Amygdala (tissue), 56 donors: Measurements from ENCODE around the gene PTH2R.
"Not testable (repeated sequence)": the region's sequence is repeated elsewhere in the genome, so short reads cannot be mapped to it uniquely, and the experiment has no call there.

Source experiments
- DNase-seq, 56 donors: peaks; one replicate each; lab custom pipeline; 2025; lab: John Stamatoyannopoulos, UW

The PTH2R gene

DNA sequence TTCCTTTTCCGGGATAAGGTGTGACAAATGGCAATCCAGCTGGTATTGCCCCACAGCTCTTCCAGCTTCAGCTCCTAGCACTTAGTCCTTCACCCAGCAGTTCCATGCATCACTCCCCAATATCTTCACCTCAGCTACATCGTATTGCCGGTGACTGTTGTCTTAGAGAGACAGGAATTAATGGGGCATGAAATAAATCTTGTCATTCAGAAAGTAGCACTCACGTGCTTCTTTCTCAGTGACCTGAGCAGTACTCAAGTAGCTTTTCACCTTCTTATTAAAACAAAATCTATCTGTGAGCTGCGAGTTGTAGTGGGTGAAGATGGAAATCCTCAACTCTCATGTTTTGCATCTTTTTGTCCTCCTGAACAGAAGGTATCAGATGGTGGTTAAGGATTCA, 72.8 kb downstream of the PTH2R start:
- DNase-seq: no peak

- DNase-seq: not testable (repeated sequence)
These were observed 75.4 kb downstream of the PTH2R start for GRCh38 chr2:208481945-208482344.

DNA sequence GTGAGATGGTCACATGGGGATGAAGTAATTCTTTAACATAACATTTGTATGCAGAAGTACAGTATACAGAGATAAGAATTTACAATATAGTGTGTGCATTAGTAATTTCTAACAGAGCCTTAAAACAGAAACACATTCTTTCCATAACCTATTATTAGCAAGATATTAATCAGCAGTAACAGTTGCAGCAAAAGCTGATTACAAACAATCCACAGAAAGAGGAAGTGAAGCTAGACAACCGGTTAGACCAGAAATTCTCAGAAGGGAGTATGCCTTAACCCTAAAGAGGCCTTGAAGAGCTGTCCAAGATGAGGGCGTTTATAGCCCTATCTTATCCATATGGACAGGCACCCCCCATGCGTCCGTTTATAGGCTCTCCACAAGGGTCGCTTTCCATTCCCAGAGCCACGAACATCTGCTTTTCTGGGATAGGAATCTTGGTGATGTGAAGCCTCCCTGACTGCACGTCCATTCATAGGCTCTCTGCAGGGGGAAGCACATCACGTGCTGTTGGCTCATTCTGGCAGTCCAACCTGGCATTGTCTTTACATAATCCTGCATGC, 75.9 kb downstream of the PTH2R start:
- not testable (repeated sequence) for DNase-seq

GRCh38 chr2:208485390-208485789, 78.8 kb downstream of the PTH2R start:
- no peak for DNase-seq

DNA sequence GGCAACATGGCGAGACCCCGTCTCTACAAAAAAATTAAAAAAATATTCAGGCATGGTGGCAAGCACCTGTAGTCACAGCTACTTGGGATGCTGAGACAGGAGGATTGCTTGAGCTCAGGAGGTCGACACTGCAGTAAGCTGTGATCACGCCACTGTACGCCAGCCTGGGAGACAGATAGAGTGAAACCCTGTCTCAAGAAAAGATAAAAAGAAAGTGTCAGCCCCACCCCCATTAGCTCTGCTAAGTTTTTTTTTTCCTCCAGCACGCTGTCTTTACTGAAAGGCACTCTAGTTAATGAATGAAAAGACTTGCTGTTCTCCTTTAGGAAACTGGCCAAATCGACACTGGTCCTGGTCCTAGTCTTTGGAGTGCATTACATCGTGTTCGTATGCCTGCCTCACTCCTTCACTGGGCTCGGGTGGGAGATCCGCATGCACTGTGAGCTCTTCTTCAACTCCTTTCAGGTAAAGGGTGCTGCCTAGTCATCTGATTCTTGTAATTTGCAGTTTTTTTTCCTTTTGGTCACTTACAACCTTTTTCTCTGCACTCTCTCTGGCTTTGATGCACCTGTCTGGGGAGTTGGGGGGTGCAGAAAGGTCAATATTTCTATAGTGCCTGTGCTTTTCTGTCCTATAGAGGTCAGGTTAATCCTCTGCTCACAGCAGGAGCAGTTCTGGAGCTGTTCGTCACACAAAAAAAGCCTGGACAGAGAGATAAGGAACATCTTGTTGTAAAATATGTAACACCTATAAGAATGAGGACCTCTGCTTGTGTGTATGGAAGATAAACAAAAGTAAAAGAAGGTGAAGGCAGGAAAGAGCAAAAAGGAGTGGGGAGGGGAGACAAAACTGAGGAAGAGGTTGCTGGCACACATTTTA, 82.3 kb downstream of the PTH2R start:
- no peak for DNase-seq

GRCh38 chr2:208489687-208490086, 83.1 kb downstream of the PTH2R start:
- DNase-seq: no peak

DNA sequence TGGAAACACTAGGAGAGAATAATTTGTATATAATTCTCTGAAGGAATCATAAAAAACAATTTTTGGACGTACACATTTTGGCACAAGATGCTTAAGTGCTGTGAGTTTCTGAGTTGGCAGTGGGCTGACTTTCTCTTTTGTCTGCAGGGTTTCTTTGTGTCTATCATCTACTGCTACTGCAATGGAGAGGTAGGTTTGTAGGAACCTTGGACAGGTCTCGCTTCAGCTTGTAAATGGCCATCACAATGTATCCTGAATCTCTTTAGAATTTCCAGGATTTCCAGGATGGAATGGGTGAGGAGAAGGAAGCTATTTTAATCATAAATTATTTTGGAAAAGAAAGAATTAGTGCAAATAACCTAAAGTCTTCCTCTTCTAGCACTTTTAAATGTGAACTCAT, 83.9 kb downstream of the PTH2R start:
- DNase-seq: no peak

DNA sequence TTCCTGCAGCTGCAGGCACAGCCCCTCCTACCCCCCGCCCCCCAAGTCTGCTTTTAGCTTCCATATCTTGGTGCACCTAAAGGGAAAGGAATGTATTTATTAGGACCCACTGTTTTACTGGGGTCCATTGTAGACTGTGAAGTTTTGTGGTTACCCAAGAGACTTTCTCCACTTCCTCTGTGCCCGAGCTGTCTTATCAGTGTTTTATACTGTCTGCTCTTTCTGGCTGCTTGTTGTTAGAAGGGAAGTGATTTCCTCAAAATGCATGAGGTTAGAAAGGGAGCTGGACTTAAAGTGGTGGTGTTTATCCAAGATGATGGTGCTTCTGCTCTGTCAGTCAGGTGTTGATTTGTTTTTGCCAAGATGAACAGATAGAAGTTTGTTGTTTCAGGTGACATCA, 85.0 kb downstream of the PTH2R start:
- no peak for DNase-seq

DNA sequence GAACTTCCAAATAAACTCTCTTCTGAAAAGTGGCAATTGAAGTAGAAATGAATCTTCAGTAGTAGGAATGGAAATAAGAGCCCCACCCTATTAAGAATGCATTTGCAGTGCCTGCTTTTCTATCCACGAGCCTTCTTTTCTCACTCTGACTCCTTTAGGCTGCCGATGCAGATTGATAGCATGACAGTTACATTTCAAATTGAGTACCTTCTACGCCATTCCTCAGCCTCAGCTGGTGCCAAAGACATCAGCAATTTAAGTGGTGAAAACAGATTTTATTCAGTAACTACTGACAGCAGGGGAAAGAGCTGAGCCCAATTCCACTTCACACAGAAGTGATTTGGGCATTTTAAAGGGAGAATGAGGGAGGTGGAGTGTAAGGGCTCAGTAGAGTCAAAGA, 85.5 kb downstream of the PTH2R start:
- DNase-seq: no peak

DNA sequence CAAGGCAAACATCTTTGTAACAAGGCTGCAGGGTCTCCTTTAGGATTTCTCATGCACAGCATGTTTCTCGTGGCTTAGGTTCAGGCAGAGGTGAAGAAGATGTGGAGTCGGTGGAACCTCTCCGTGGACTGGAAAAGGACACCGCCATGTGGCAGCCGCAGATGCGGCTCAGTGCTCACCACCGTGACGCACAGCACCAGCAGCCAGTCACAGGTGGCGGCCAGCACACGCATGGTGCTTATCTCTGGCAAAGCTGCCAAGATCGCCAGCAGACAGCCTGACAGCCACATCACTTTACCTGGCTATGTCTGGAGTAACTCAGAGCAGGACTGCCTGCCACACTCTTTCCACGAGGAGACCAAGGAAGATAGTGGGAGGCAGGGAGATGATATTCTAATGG, 86.6 kb downstream of the PTH2R start:
- DNase-seq: no peak

- no peak for DNase-seq
These were observed 89.5 kb downstream of the PTH2R start for GRCh38 chr2:208496129-208496528.

DNA sequence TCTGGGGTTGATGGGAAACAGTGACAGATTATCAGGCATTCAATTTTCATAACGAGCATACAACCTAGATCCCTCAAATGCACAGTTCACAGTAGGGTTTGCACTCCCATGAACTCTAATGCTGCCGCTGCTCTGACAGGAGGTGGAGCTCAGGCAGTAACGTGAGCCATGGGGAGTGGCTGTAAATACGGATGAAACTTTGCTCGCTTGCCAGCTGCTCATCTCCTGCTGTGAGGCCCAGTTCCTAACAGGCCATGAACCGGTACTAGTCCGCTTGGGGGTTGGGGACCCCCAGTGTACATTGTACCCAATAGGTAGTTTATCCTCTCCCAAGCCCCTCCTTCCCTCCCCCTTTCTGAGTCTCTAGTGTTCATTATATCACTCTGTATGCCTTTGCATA, 94.6 kb downstream of the PTH2R start:
- no peak for DNase-seq

DNA sequence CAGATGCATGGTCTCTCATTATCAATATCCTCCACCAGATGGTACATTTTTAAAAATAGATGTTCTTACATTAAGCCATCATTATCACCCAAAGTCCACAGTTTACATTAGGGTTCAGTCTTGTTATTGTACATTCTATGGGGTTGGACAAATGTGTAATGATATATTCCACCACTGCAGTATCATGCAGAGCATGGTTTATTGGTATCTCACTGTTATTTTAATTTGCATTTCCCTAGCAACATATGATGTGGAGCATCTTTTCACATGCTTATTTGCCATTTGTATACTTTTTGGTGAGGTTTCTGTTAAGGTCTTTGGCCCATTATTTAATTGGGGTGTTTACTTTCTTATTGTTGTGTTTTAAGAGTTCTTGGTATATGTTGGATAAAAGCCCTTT, 95.7 kb downstream of the PTH2R start:
- DNase-seq: no peak

DNA sequence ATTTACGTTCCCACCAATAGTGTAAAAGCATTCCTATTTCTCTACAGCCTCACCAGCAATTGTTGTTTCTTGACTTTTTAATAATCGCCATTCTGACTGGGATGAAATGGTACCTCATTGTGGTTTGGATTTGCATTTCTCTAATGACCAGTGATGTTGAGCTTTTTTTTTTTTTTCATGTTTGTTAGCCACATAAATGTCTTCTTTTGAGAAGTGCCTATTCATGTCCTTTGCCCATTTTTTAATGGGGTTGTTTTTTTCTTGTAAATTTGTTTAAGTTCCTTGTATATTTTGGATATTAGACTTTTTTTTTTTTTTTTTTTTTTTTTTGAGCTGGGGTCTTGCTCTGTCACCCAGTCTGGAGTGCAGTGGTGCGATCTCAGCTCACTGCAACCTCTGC, 98.8 kb downstream of the PTH2R start:
- DNase-seq: not testable (repeated sequence)

- no peak for DNase-seq
These were observed 103.0 kb downstream of the PTH2R start for GRCh38 chr2:208509586-208509985.

DNA sequence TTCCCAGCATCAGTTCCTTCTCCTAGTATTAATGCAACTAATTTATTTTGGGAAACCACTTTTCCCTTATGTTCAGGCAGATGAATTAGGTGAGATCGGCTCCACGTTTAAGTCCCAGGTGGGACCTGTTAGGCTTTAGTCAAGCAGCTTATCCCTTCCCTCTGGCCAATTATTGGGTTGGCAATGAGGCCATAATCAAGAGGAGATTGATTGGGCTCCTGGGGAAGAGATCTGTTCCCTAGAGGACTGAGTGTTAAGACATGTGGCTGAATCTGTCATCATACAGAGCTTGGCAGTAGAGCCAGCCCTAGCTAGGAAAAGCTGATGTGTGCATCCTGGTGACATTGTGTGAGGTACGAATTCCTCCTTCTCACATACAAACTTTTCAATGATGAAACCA, 104.4 kb downstream of the PTH2R start:
- DNase-seq: no peak

DNA sequence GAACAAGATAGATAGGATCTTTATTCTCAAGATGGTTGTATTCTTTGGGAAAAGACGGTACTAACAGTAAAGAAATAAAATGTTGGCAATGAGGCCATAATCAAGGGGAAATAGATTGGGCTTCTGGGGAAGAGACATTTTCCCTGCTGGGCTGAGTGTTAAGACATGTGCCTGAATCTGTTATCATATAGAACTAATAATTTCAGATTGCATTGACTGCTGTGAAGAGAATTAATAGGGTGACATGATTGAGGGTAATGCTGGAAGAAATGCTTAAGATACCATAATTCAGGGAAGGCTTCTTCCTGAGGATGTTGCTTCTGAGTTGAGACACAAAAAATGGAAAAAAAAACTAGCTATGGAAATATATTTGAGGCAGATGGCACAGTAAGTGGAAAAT, 105.0 kb downstream of the PTH2R start:
- no peak for DNase-seq

GRCh38 chr2:208515099-208515498, 108.5 kb downstream of the PTH2R start:
- DNase-seq: no peak

GRCh38 chr2:208523069-208523468, 116.5 kb downstream of the PTH2R start:
- DNase-seq: not testable (repeated sequence)

- not testable (repeated sequence) for DNase-seq
These were observed 118.6 kb downstream of the PTH2R start for GRCh38 chr2:208525165-208525564.

GRCh38 chr2:208529796-208530195, 123.2 kb downstream of the PTH2R start:
- DNase-seq: no peak

DNA sequence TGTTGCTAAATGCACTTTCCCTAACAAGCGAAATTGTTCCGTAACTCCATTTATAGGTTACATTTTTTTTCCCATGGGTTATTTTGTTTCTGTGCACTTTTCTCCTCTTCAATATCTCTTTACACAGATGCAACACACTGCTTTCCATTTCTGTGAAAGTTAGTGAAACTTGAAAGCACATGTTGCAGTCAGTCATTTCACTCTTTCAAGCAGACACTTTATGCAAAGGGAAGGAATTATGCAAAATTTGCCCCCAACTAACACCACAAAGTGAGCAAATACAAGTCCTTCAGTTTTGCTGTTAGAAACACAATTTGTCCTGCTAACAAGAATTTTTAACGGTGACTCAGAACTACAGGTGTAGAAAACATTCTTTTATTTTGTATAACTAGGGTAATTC, 124.8 kb downstream of the PTH2R start:
- DNase-seq: no peak
